ENCODE measurements around the gene GBA3. TPM values are rescaled to one million over a fixed set of nuclear protein-coding genes. Genes with fewer than 3 reads are reported as not detected.

Gene GBA3
- total and polyA plus RNA-seq, 2 of the 8 experiments (the other 6 are each of a cell fraction or from before 2014, with no cell fraction given) = not detected

- Histone ChIP-seq H4K8ac (ENCODE audit: extremely low read depth, insufficient read depth, low read length) (no peak overlapping the region), H3K4me3 (ENCODE audit: extremely low read depth in 1 of 4, insufficient read depth in 2 of 4, low read depth in 3 of 4, low read length in 4 of 4) (no peak overlapping the region), H3K23ac (ENCODE audit: insufficient read length) (no peak overlapping the region), H2AK5ac (ENCODE audit: low read depth, low read length) (no peak overlapping the region), H3K79me2 (ENCODE audit: control insufficient read depth in 1 of 2, insufficient read depth in 2 of 2, low read length in 2 of 2) (no peaks in the 10 kb centered on the region), H3K36me3 (ENCODE audit: control insufficient read depth in 2 of 4, insufficient read depth in 4 of 4, low read length in 3 of 4) (no peaks in the 10 kb centered on the region), H2BK120ac (replicated peaks; ENCODE audit: low read depth, low read length) (no peak overlapping the region), H3K9ac (replicated peaks in 1 of 4; ENCODE audit: extremely low read depth in 1 of 4, low read depth in 3 of 4, low read length in 3 of 4) (no peak overlapping the region), H3K79me1 (ENCODE audit: low read depth, low read length) (no peaks in the 10 kb centered on the region), H2BK15ac (ENCODE audit: low read length) (no peak overlapping the region), H3K27ac (ENCODE audit: low read depth, low read length) (no peak overlapping the region), H3K56ac (replicated peaks; ENCODE audit: insufficient read length, low read depth, low read length) (no peak overlapping the region), H3K14ac (ENCODE audit: insufficient read length) (no peak overlapping the region), H2BK20ac (ENCODE audit: low read length) (no peak overlapping the region), H3K4me2 (ENCODE audit: insufficient read depth in 1 of 2, low read depth in 2 of 2, low read length in 2 of 2) (no peak overlapping the region), H2BK12ac (ENCODE audit: low read depth, low read length) (no peak overlapping the region), H2AFZ (ENCODE audit: low read length) (no peak overlapping the region), H4K91ac (replicated peaks; ENCODE audit: insufficient read length, low read length) (no peak overlapping the region), H3K23me2 (ENCODE audit: low read depth, low read length) (no peaks in the 10 kb centered on the region), H3K27me3 (replicated peaks in 1 of 4; ENCODE audit: control insufficient read depth in 3 of 4, extremely low read depth in 1 of 4, insufficient read depth in 3 of 4, low read length in 3 of 4) (no peaks in the 10 kb centered on the region), H3K4ac (replicated peaks; ENCODE audit: insufficient read length, low read depth, low read length) (no peak overlapping the region), H4K20me1 (replicated peaks in 1 of 2; ENCODE audit: control insufficient read depth in 1 of 2, insufficient read depth in 2 of 2, low read length in 2 of 2) (no peaks in the 10 kb centered on the region), H4K5ac (ENCODE audit: insufficient read length, low read depth, low read length) (no peak overlapping the region), H3K9me3 (ENCODE audit: insufficient read depth in 2 of 2, low read depth in 1 of 2, low read length in 1 of 2) (no peaks in the 10 kb centered on the region), H2BK5ac (ENCODE audit: low read depth, low read length) (no peak overlapping the region), H3K4me1 (replicated peaks in 1 of 4; ENCODE audit: control insufficient read depth in 3 of 4, insufficient read depth in 4 of 4, low read length in 3 of 4) (no peaks in the 10 kb centered on the region), H3K18ac (ENCODE audit: extremely low read depth, low read length) (no peak overlapping the region)
- FAIRE-seq (no peak), DNase-seq (ENCODE audit: low read depth in 1 of 2, low spot score in 2 of 2) (no peak)
- TF ChIP-seq SP2 (IDR thresholded peaks at IDR 0.05; ENCODE audit: low read length) = no peak
- TF ChIP-seq JUND (IDR thresholded peaks at IDR 0.05; ENCODE audit: low read length) = no peak
- no peak for TF ChIP-seq BCL11A (IDR thresholded peaks at IDR 0.05; ENCODE audit: low read depth in 2 of 2, low read length in 2 of 2)
- no peak for TF ChIP-seq SAP30 (IDR thresholded peaks at IDR 0.05; ENCODE audit: insufficient read depth, insufficient replicate concordance, low read length)
- no peak for TF ChIP-seq GTF2F1 (IDR thresholded peaks at IDR 0.05; ENCODE audit: borderline replicate concordance, low read depth, low read length)
- TF ChIP-seq CEBPB (IDR thresholded peaks at IDR 0.05; ENCODE audit: low read depth, low read length) = no peak
- no peak for TF ChIP-seq RNF2 (IDR thresholded peaks at IDR 0.05; ENCODE audit: borderline replicate concordance, low read depth, low read length, missing control alignments, poor library complexity, severe bottlenecking)
- no peak for TF ChIP-seq PHF8 (conservative IDR thresholded peaks at IDR 0.05; ENCODE audit: low read depth, low read length)
- TF ChIP-seq SUZ12 (IDR thresholded peaks at IDR 0.05; ENCODE audit: low read length) = no peak
- no peak for TF ChIP-seq E2F6 (IDR thresholded peaks at IDR 0.05)
- TF ChIP-seq GABPA (IDR thresholded peaks at IDR 0.05; ENCODE audit: borderline replicate concordance, insufficient read depth, low read length) = no peak
- no peak for TF ChIP-seq HDAC6 (IDR thresholded peaks at IDR 0.05; ENCODE audit: low read depth, low read length)
- TF ChIP-seq KDM5A (IDR thresholded peaks at IDR 0.05; ENCODE audit: low read length) = no peak
- TF ChIP-seq BACH1 (IDR thresholded peaks at IDR 0.05; ENCODE audit: low read length) = no peak
- POLR2A ChIA-PET (ENCODE audit: partially characterized antibody) = no interaction called here
- CTCF ChIA-PET (ENCODE audit: partially characterized antibody) = no interaction called here
- 88% methylated on average over 2 of the region's 2 CpGs; no CpG with 5 or more reads in 1 of the 2 experiments for WGBS, 2 experiments (ENCODE audit: extremely low coverage in 1 of 2, insufficient coverage in 1 of 2, insufficient read length in 1 of 2, insufficient replicate concordance in 2 of 2, low coverage in 1 of 2, low lambda C conversion rate in 2 of 2, missing lambda C conversion rate in 1 of 2)
Observed at GRCh38 chr4:22720091-22720490, 27.4 kb downstream of the GBA3 start.
